Spleen (tissue), 7 donors: ENCODE measurements around the gene KCNJ6.

Source experiments
- CTCF ChIP-seq, 11 experiments: fragments of 200-600 bp in 7 of 11; fragments of 450-650 bp in 4 of 11; sonication (generic) in 4 of 11; IDR thresholded peaks in 8 of 11; conservative IDR thresholded peaks in 3 of 11; 1 replicate in 7 of 11; 2 replicates in 4 of 11; pipeline versions ENCODE4 v1.4.0 to v1.8.0; 2016 to 2021; ENCODE audit warnings: antibody characterized with exemption in 11 of 11, inconsistent platforms in 4 of 11, mild to moderate bottlenecking in 1 of 11
- POLR2AphosphoS5 ChIP-seq, 3 donors: sonication (generic); formaldehyde crosslinking; IDR thresholded peaks; one replicate each; pipeline ENCODE4 v1.5.1; 2017; ENCODE audit warnings: antibody characterized with exemption in 3 of 3
- donor health status: DM: no; HTN: no; CAD: no; lungs with moderate emphysema.
- donor health status: DM: no; HTN: no; CAD: no.
- donor health status: DM: no; HTN: no; CAD: no.

GRCh38 chr21:37656899-37657298 lies 259.4 kb downstream of the KCNJ6 start:
- TF ChIP-seq POLR2AphosphoS5 (IDR thresholded peaks at IDR 0.05) (no peak), CTCF (IDR thresholded peaks at IDR 0.05 in 8 of 11, conservative IDR thresholded peaks at IDR 0.05 in 3 of 11) (no peak)
